HuH-7.5 (cell line): ENCODE measurements around the gene LYRM1.

Source experiments
- DNase-seq: peaks from one replicate; pipeline ENCODE4 v3.0.0; 2011; ENCODE audit warnings: low spot score

The LYRM1 gene

GRCh38 chr16:20871941-20872815 lies 28.4 kb upstream of the LYRM1 start:
- DNase-seq = no peak

DNA sequence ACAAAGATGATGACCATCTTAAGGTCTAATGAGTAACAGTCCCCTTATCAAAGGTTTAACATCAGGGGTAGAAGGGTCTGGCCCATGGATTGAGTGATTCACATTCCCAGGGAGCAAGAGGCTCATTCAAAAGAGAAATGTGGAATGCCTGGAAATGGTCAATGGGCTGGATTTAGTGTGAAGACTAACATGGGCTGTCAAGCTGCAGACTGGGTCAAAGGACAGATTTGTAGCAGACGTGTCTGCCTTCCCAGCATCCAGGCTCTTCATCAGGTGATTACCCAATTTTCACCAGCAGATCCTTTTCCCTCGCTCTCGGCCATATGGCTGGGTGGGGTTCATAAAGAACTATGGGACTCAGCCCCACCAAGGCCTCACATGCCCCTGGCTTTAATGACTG lies 27.2 kb upstream of the LYRM1 start:
- DNase-seq = no peak

- DNase-seq = no peak
Measured at GRCh38 chr16:20874088-20874581, 26.4 kb upstream of the LYRM1 start.

DNA sequence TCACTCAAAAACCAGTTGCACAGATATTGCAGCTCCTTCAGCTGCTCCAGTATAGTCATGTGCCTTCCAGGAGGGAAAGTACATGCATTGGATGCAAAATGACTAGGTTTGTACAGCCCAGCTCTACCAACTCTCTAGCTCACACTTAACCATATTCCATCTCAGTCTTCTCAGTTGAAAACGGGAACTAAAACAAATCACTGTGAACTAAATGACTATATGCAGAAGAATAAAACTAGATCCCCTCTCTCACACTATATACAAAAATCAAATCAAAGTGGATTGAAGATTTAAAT lies 25.3 kb upstream of the LYRM1 start:
- no peak for DNase-seq

- DNase-seq = no peak
Measured at GRCh38 chr16:20878682-20879147, 21.9 kb upstream of the LYRM1 start.

DNA sequence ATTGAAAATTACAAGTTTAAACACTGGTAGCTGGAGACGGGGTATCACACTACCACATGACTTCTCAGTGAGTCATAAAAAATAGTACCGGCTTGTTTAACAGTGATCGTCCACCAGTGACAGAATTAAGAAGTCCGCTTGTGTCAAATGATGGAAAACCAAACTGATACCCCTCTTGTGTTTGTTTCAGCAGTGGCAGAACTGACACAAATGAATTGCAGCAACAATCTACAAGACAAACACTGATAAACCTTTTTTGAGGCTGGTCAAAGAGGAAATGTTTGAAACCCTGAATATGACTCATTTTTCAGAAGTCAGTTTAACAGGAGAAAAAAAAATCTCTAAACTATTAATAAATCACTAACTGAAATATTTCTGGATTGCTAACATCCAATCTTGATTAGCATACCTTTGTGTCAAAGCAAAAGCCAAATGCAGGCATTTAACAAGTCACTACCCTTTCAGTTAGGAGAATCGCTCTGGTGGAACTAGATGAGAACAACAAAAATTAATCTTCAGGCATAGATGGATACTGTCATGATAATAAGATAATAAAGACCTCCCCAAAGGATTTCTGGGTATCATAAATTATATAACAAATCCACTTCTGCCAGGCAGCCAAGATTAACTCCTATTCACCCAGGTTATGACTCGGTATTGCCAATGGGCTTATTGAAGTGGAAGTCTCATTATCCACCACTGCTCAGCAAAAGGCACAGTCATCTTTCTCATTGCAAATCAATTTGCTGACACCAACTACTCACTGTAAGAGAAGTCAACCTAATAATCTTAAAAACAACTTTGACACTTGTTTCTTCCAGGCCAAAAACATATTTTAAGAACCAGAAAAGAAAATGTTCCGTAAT lies 21.2 kb upstream of the LYRM1 start:
- DNase-seq = no peak

- no peak for DNase-seq
Measured at GRCh38 chr16:20880867-20881502, 19.6 kb upstream of the LYRM1 start.

- no peak for DNase-seq
Measured at GRCh38 chr16:20881503-20881878, 19.1 kb upstream of the LYRM1 start.

GRCh38 chr16:20883554-20884239 lies 16.9 kb upstream of the LYRM1 start:
- no peak for DNase-seq

- no peak for DNase-seq
Measured at GRCh38 chr16:20884240-20884556, 16.4 kb upstream of the LYRM1 start.

DNA sequence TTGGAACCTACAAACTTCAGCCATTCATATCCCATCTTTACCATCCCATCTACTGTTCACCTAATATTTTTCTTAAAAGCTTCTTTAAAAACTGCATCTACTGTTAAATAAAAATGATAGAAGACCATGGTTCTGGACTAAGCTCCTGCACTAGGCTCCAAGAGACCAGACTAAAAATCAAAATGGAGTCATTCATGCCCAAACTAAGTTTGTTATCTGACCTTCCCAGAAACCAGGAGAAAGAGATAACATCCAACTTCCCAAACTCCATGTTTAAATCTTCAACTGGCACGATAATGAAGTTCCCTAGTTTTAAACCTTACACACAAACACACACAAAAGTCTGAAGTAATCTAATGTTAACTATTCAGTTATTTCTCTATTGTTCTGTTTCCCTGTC lies 14.3 kb upstream of the LYRM1 start:
- DNase-seq = no peak

- no peak for DNase-seq
Measured at GRCh38 chr16:20887207-20887606, 13.4 kb upstream of the LYRM1 start.

- no peak for DNase-seq
Measured at GRCh38 chr16:20889625-20890275, 10.8 kb upstream of the LYRM1 start.

DNA sequence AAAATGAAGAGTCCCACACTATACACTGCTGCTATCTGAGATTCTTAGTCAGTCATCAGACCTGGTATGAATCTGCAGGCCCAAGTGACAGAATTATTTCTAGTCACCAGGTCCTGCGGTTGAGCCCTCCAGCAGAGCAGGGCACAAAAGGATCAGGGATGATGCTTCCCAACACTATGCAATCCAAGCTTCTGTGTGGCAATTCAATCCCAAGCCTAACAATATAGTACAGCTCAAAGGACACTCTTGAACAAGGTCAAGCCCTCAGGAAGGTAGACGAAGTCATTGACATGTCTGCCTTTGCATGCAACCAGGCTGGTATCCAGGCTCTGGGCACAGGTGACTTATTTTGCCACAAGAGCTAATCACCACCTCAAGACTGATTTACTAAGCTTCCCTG lies 6.2 kb upstream of the LYRM1 start:
- DNase-seq = no peak

- DNase-seq = no peak
Measured at GRCh38 chr16:20897253-20897897, 3.2 kb upstream of the LYRM1 start.

- DNase-seq = no peak
Measured at GRCh38 chr16:20897922-20898321, 2.6 kb upstream of the LYRM1 start.

GRCh38 chr16:20899071-20899470 lies 1.5 kb upstream of the LYRM1 start:
- DNase-seq = no peak

- peak; percentile 28 for DNase-seq
Measured at GRCh38 chr16:20899477-20900298, 883 bp upstream of the LYRM1 start.

GRCh38 chr16:20901068-20901435 lies 481 bp downstream of the LYRM1 start:
- DNase-seq = no peak

DNA sequence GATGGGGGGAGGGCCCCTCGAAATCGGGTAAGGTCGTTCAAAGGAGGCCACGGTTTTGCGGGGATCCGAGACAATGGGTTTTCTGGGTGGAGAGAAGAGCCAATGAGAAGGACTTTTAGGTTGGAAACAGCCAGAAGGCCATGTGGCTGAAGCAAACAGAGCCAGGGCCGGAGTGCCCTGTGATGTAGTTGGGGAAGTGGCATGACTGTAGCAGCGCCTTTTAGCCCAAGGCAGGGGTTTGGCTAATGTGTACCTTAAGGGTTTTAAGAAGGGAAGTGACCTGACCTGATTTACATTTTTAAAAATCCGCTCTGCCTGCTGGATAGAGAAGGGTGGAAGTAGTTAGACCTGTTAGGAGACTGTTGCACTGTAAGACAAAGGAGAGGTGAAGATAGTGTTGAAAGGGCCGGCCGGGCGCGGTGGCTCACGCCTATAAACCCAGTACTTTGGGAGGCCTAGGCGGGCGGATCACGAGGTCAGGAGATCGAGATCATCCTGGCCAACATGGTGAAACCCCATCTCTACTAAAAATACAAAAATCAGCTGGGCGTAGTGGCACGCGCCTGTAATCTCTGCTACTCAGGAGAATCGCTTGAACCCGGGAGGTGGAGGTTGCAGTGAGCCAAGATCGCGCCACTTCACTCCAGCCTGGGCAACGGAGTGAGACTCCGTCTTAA lies 1.0 kb downstream of the LYRM1 start:
- DNase-seq = peak; percentile 39
